GM19193 (cell line): ENCODE results near the gene RPL4.

Experiments
- POLR2A ChIP-seq: IDR thresholded peaks from 4 replicates; pipeline ENCODE4 v1.6.1; 2011; ENCODE audit not compliant: insufficient read depth, insufficient read length; ENCODE audit errors: extremely low read depth

Gene RPL4

GRCh38 chr15:66497502-66498455 lies 6.9 kb downstream of the RPL4 start, which contains the start of gene SNAPC5:
Gene SNAPC5 (minus strand): TSS chr15:66497762. CDS start chr15:66497731, 31 bp downstream.
- peak; percentile 83 for TF ChIP-seq POLR2A

DNA sequence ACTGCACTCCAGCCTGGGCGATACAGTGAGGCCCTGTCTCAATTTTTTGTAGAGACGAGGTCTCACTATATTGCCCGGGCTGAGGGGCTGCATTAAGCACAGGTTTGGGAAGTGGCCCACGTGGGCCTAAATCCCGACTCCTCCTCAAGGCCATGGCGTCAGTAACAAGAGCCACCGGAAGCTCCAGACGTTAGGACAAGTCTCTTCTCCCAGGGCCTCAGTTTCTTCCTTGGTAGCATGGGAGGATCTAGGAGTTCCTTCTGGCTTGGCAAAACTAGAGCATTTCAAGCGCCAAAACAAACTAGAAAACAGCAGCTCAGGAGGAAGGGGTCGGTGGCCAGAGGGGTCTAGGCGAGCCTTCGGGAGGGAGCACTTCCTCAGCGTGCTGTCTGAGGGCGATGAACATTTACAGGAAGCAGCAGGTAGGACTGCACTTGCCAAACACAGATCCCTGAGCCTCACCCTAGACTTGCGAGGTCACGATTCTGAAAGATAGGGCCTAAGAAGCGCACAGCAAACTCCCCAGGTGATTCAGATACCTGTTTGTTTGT lies 7.6 kb downstream of the RPL4 start:
- TF ChIP-seq POLR2A, result no peak

DNA sequence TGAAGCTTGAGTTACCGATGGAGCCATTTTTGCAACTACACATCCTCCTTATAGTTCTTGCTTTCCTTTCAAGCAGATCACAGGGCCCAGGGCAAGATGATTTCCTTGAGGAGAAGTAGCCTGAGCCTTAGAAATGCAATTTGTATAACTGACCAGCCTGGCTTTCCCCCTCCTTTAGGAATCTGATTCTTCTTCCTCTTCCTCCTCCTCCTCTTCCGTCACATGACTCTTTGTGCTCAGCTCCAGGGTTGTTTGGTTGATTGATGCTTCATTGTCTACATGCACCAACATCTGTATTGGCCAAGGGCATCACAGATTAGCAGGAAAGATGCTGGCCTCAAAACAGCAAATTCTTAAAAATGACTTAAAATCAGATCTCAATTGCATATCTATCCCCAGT lies 10.4 kb downstream of the RPL4 start:
- no peak for TF ChIP-seq POLR2A

GRCh38 chr15:66491846-66492245 lies 12.8 kb downstream of the RPL4 start:
- no peak for TF ChIP-seq POLR2A

- TF ChIP-seq POLR2A, result no peak
Measured at GRCh38 chr15:66489179-66489791, 15.4 kb downstream of the RPL4 start.

GRCh38 chr15:66488525-66488924 lies 16.1 kb downstream of the RPL4 start:
- TF ChIP-seq POLR2A, result no peak

- TF ChIP-seq POLR2A, result no peak
Measured at GRCh38 chr15:66486887-66487286, 17.8 kb downstream of the RPL4 start.

GRCh38 chr15:66484539-66485112 lies 20.0 kb downstream of the RPL4 start:
- no peak for TF ChIP-seq POLR2A

DNA sequence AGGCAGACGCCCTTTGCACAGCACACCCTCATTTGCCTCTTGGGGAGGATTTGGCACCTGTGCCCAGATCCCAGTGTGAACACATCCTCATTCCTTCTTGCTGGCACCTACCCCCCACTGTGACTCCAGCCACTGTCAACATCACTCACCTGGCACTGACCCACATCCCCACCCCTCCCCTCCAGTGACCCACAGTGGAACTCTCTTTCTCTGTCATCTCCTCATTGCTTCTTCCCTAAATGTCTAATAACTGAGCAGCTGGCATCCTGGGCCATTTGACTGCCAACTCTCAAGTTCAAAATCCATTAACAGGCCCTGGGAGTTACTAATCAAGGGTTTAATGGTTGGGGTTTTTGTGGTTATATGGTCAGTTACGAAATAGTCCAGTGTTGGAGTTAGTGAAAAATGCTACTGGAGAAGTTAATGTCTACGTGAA lies 21.5 kb downstream of the RPL4 start:
- no peak for TF ChIP-seq POLR2A

DNA sequence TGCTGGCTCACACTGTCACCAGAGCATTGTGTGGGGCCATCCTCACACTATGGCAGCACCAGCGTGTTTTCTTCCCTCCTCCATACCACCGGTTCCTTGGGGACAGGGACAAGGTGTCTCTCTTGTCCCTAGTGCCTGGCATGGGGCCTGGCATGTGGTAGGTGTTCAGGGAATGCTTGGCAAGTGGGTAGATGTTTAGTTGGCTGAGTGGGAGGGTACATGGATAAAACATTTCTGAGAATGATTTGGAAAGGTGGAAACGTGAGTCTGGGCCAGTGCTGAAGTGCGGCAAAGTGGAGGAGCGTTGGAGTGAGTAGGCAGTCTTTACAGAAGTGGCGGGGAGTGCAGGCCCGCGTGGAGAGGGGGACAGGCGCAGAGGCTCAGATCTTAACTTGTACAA lies 22.1 kb downstream of the RPL4 start:
- no peak for TF ChIP-seq POLR2A

DNA sequence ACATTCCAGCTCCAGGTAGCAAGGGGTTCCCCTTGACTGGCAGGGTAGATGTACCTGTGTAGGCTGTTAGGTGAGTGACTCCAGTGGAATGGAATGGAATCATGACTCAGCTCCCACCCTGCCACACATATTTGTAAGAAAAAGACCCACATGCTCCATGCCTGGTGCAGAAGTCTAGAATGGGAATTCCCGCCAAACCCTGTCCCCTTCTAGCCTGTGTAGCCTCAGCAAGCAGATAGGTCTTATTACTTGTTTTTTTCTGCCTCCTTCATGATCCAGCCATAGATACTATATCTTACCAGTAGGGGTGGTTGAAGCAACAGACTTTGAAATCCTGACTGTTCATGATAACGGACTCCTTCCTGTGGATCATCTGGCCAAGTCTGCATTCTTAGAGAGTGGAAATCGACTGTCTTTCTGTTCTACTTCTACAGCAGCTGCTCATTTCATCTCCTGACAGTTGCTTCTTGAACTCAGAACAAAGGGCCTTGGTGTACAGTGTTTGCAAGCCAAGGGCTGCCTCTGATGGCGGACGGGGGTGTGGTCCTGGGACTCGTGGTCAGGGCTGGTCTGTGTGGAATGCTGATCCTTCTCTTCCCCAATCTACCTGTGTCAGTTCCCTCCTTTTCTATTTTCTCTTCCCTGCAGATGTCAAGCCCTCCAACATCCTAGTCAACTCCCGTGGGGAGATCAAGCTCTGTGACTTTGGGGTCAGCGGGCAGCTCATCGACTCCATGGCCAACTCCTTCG lies 23.4 kb downstream of the RPL4 start:
- no peak for TF ChIP-seq POLR2A

GRCh38 chr15:66480267-66480666 lies 24.4 kb downstream of the RPL4 start:
- TF ChIP-seq POLR2A, result no peak

DNA sequence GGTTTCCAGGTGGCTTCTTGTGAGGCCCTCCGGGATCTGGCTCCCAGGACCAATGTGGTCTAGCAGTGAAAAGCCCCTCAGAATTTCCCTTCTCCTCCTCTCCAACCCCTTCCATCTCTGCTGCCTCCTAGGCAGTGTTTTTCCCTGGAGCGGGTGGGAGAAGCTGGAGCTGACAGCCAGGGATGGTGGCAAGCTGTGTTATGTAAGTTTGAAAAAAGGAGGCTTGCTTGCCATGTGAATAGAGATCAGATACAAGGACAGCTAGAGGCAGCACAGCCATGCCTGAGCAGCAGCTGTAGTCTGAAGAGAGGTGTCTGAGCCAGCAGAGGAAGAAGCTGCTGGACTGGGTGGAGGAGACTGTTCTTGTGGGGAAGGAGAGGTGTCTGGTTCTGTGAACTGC lies 27.6 kb downstream of the RPL4 start:
- no peak for TF ChIP-seq POLR2A

DNA sequence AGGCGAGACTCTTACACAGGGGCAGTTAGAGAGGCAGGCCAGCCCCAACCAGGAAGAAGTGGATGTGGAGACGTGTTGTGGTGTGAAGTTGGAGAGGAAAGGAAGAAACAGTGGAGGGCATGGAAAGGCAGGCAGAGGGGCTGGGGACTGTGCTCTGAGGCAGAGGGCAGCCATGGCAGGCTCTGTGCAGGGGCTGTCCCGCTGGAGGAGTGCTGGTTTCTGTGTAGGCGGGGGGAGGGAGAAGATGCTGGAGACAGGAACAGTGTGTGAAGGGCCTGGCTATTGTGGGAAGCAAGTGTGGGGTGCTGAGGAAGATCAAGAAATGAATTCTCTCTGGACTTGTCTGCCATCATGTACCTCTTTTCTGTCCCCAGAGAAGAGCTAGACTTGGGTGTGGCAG lies 28.1 kb downstream of the RPL4 start:
- TF ChIP-seq POLR2A, result no peak

GRCh38 chr15:66474963-66475362 lies 29.7 kb downstream of the RPL4 start:
- no peak for TF ChIP-seq POLR2A
